GM19395 (cell line): ENCODE measurements around the gene AP5Z1.

Experiments
- ATAC-seq: cut with Tn5 transposase; IDR thresholded peaks from one replicate; pipeline ENCODE4 v1.9.1; 2021; ENCODE audit warnings: mild to moderate bottlenecking, moderate library complexity; ENCODE audit not compliant: unreplicated experiment

AP5Z1 gene

GRCh38 chr7:4745971-4746919 lies 29.2 kb upstream of the AP5Z1 start:
- peak; percentile 42 for ATAC-seq

- no peak for ATAC-seq
Measured at GRCh38 chr7:4747013-4747412, 28.4 kb upstream of the AP5Z1 start.

GRCh38 chr7:4747746-4748145 lies 27.7 kb upstream of the AP5Z1 start:
- ATAC-seq, result no peak

GRCh38 chr7:4748231-4748681 lies 27.2 kb upstream of the AP5Z1 start:
- ATAC-seq, result no peak

GRCh38 chr7:4749363-4749762 lies 26.1 kb upstream of the AP5Z1 start:
- no peak for ATAC-seq

- no peak for ATAC-seq
Measured at GRCh38 chr7:4749798-4750197, 25.6 kb upstream of the AP5Z1 start.

GRCh38 chr7:4751398-4751947 lies 23.9 kb upstream of the AP5Z1 start:
- no peak for ATAC-seq

GRCh38 chr7:4753598-4754432 lies 21.6 kb upstream of the AP5Z1 start:
- ATAC-seq, result peak; percentile 83

- ATAC-seq, result no peak
Measured at GRCh38 chr7:4754433-4755010, 20.9 kb upstream of the AP5Z1 start.

- ATAC-seq, result no peak
Measured at GRCh38 chr7:4755045-4755444, 20.4 kb upstream of the AP5Z1 start.

- ATAC-seq, result no peak
Measured at GRCh38 chr7:4758111-4758510, 17.3 kb upstream of the AP5Z1 start.

GRCh38 chr7:4758791-4759190 lies 16.6 kb upstream of the AP5Z1 start:
- ATAC-seq, result no peak

- no peak for ATAC-seq
Measured at GRCh38 chr7:4759211-4759610, 16.2 kb upstream of the AP5Z1 start.

GRCh38 chr7:4760952-4761351 lies 14.5 kb upstream of the AP5Z1 start:
- no peak for ATAC-seq

- no peak for ATAC-seq
Measured at GRCh38 chr7:4762121-4763055, 13.0 kb upstream of the AP5Z1 start.

GRCh38 chr7:4763091-4763793 lies 12.2 kb upstream of the AP5Z1 start:
- no peak for ATAC-seq

- no peak for ATAC-seq
Measured at GRCh38 chr7:4763794-4764185, 11.6 kb upstream of the AP5Z1 start.

- no peak for ATAC-seq
Measured at GRCh38 chr7:4764402-4765007, 10.9 kb upstream of the AP5Z1 start.
